GM23248 (cell line): ENCODE data around the gene KNG1. TPM values are rescaled to one million over a fixed set of nuclear protein-coding genes. Genes with fewer than 3 reads are reported as not detected.

Experiments used
- DNase-seq: peaks from one replicate; pipeline ENCODE4 v3.0.0-alpha.2; 2015
- H2AFZ ChIP-seq: fragments of 200-600 bp; sonication (generic); 2 replicates; pipeline ENCODE4 v1.6.1; 2016; ENCODE audit warnings: antibody characterized with exemption
- H3F3A ChIP-seq: fragments of 200-600 bp; sonication (generic); 2 replicates; pipeline ENCODE4 v1.6.1; 2016; ENCODE audit warnings: mild to moderate bottlenecking, antibody characterized with exemption, mixed run types; ENCODE audit not compliant: insufficient read depth
- H3K27ac ChIP-seq: fragments of 200-600 bp; sonication (generic); 2 replicates; pipeline ENCODE4 v1.5.1; 2016; ENCODE audit warnings: mild to moderate bottlenecking
- H3K27me3 ChIP-seq: fragments of 200-600 bp; sonication (generic); replicated peaks from 2 replicates; pipeline ENCODE4 v1.6.1; 2016; ENCODE audit warnings: mild to moderate bottlenecking; ENCODE audit not compliant: insufficient read depth
- H3K36me3 ChIP-seq: fragments of 200-600 bp; sonication (generic); 2 replicates; pipeline ENCODE4 v1.6.1; 2016; ENCODE audit warnings: low read depth, mild to moderate bottlenecking
- H3K4me1 ChIP-seq: fragments of 200-600 bp; sonication (generic); 2 replicates; pipeline ENCODE4 v1.6.1; 2016; ENCODE audit warnings: mild to moderate bottlenecking; ENCODE audit not compliant: insufficient read depth
- H3K4me2 ChIP-seq: fragments of 200-600 bp; sonication (generic); one replicate; pipeline ENCODE4 v1.6.1; 2016; ENCODE audit warnings: mild to moderate bottlenecking; ENCODE audit not compliant: unreplicated experiment
- H3K4me3 ChIP-seq: fragments of 200-600 bp; sonication (generic); 2 replicates; pipeline ENCODE4 v1.5.1; 2016; ENCODE audit warnings: mild to moderate bottlenecking
- H3K79me2 ChIP-seq: fragments of 200-600 bp; sonication (generic); 2 replicates; pipeline ENCODE4 v1.6.1; 2016; ENCODE audit warnings: mild to moderate bottlenecking; ENCODE audit not compliant: insufficient read depth
- H3K9ac ChIP-seq: fragments of 200-600 bp; sonication (generic); 2 replicates; pipeline ENCODE4 v1.6.1; 2016; ENCODE audit warnings: mild to moderate bottlenecking
- H3K9me2 ChIP-seq: fragments of 200-600 bp; sonication (generic); 2 replicates; pipeline ENCODE4 v1.6.1; 2016; ENCODE audit warnings: mixed run types, mild to moderate bottlenecking, moderate library complexity; ENCODE audit not compliant: insufficient read depth
- H3K9me3 ChIP-seq: fragments of 200-600 bp; sonication (generic); one replicate; pipeline ENCODE4 v1.6.1; 2017; ENCODE audit warnings: low read depth
- H4K20me1 ChIP-seq: fragments of 200-600 bp; sonication (generic); 2 replicates; pipeline ENCODE4 v1.6.0; 2016; ENCODE audit not compliant: insufficient read depth
- EZH2 ChIP-seq: fragments of 200-600 bp; sonication (generic); IDR thresholded peaks from 2 replicates; pipeline ENCODE4 v1.6.1; 2018; ENCODE audit warnings: antibody characterized with exemption, mild to moderate bottlenecking; ENCODE audit not compliant: insufficient read depth, poor library complexity, severe bottlenecking
- EZH2phosphoT487 ChIP-seq: fragments of 200-600 bp; sonication (generic); IDR thresholded peaks from 2 replicates; pipeline ENCODE4 v1.6.1; 2018; ENCODE audit warnings: antibody characterized with exemption, moderate library complexity, mild to moderate bottlenecking, low read depth; ENCODE audit not compliant: insufficient read depth
- WGBS, 2 experiments: methylation state at CpG; one replicate each; pipeline ENCODE4 v1.1.6; 2015 to 2017; ENCODE audit warnings: low lambda C conversion rate in 2 of 2, low coverage in 1 of 2; ENCODE audit errors: missing lambda C conversion rate in 2 of 2; 5-methylcytosine and 5-hydroxymethylcytosine counted together
- in situ Hi-C: fragments of 300-500 bp; cut with MboI; formaldehyde crosslinking; loops from 2 replicates; pipeline ENCODE4 v1.15.0; 2020
- polyA plus RNA-seq: library from polyadenylated mRNA; unstranded; fragments of >200 nt; fragmentation: Nextera tagmentation; extraction: Ambion mirVana; gene quantifications from 2 replicates; pipeline ENCODE4 v1.2.1, GENCODE V29; 2016
- total RNA-seq: library from RNA; depleted of rRNA; stranded (reverse); fragments of >200 nt; shearing (Covaris generic); gene quantifications from 2 replicates; pipeline ENCODE4 v1.2.3, GENCODE V29; 2014

The KNG1 gene
- total and polyA plus RNA-seq, 2 experiments from 2014 or later, result not detected

DNA sequence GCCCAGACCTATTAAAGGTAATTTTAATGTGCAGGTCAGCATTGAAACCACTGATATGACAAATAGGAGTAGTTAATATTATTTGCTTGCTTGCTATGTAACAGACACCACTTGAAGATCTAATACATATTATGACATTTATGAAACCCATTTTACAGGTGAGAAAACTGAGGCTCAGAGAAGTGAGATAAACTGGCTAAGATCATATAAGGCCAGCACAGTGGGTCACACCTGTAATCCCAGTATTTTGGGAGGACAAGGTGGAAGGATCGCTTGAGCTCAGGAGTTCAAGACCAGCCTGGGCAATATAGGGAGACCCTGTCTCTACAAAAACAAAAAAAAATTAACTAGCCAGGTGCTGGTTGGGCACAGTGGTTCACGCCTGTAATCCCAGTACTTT, 33.2 kb downstream of the KNG1 start:
- H3K4me1 ChIP-seq, result peaks cover 19% of the 10 kb centered on the region; the same call in 1 of the 2 replicates
- peaks cover 9% of the 10 kb centered on the region; the same call in 1 of the 2 replicates for H3F3A ChIP-seq
- no peak for DNase-seq
- H3K27ac ChIP-seq, result no peak overlapping the region
- TF ChIP-seq EZH2phosphoT487, result no peak
- no peak for TF ChIP-seq EZH2
- 97% methylated on average over 2 of the region's 2 CpGs for WGBS, 2 experiments
- no peaks in the 10 kb centered on the region for H3K9me3 ChIP-seq
- no peaks in the 10 kb centered on the region for H4K20me1 ChIP-seq
- no peaks in the 10 kb centered on the region for H3K27me3 ChIP-seq
- H2AFZ ChIP-seq, result no peak overlapping the region
- H3K4me2 ChIP-seq, result no peak overlapping the region
- no peaks in the 10 kb centered on the region for H3K79me2 ChIP-seq
- in situ Hi-C loops, result no loop called here
- no peaks in the 10 kb centered on the region for H3K36me3 ChIP-seq
- H3K9ac ChIP-seq, result no peak overlapping the region
- H3K4me3 ChIP-seq, result no peak overlapping the region
- H3K9me2 ChIP-seq, result no peaks in the 10 kb centered on the region

DNA sequence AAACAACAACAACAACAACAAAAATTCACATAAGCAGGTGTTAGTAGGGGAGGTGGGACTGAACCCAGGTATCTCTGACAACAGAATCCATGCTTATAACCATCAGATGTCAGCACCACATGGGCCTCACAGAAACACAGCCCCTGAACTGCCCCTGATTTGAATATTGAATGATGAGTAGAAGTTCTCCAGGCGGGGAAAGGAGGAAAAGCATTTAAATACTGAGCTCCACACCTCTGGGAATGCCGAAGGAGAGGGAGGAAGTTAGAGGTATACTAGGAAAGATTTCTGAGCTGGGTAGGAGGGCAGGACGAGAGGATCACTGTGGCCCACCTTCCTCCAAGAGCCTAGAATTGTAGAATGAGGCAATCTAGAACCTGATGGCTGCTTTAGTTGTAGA, 34.3 kb downstream of the KNG1 start:
- 86 to 94% methylated on average over 3 of the region's 3 CpGs for WGBS, 2 experiments
- TF ChIP-seq EZH2 (no peak), EZH2phosphoT487 (no peak)
- in situ Hi-C loops, result no loop called here
- no peak for DNase-seq
- no peaks in the 10 kb centered on the region for H4K20me1 ChIP-seq
- no peak overlapping the region for H3K27ac ChIP-seq
- H3K79me2 ChIP-seq, result no peaks in the 10 kb centered on the region
- H3K9me2 ChIP-seq, result no peaks in the 10 kb centered on the region
- no peak overlapping the region for H3K4me3 ChIP-seq
- H3K9ac ChIP-seq, result no peak overlapping the region
- peaks cover 11% of the 10 kb centered on the region; the same call in 1 of the 2 replicates for H3K4me1 ChIP-seq
- no peaks in the 10 kb centered on the region for H3K9me3 ChIP-seq
- H2AFZ ChIP-seq, result no peak overlapping the region
- H3F3A ChIP-seq, result peaks cover 9% of the 10 kb centered on the region; the same call in 1 of the 2 replicates
- H3K36me3 ChIP-seq, result no peaks in the 10 kb centered on the region
- H3K27me3 ChIP-seq, result no peaks in the 10 kb centered on the region
- no peak overlapping the region for H3K4me2 ChIP-seq

DNA sequence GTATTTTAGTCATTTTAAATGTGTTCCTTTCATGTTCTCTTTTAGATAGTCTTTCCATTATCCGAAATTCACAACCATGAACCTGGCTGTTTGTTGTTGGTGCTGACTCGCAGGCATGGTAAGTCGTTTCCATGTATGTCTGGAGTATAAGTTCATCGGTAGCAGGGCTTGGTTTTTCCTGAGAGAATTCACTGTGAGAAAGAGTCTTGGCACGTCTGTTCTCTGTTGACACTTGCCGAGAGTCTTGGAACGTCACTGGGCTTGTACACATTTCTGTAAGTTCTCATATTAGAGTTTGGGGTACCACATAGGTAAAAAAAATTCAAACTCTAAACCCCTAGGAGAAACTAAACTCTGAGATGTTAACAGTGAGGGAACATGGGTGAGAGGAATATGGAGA, 36.8 kb downstream of the KNG1 start:
- in situ Hi-C loops, result no loop called here
- H3K9me2 ChIP-seq, result no peaks in the 10 kb centered on the region
- H4K20me1 ChIP-seq, result no peaks in the 10 kb centered on the region
- H3K79me2 ChIP-seq, result no peaks in the 10 kb centered on the region
- no peak overlapping the region for H3K4me2 ChIP-seq
- TF ChIP-seq EZH2 (no peak), EZH2phosphoT487 (no peak)
- H3K27me3 ChIP-seq, result no peaks in the 10 kb centered on the region
- no peak overlapping the region for H3K27ac ChIP-seq
- H3K9ac ChIP-seq, result no peak overlapping the region
- DNase-seq, result no peak
- H3F3A ChIP-seq, result peaks cover 9% of the 10 kb centered on the region; the same call in 1 of the 2 replicates
- WGBS, 2 experiments, result 88 to 89% methylated on average over 7 of the region's 7 CpGs
- H3K4me3 ChIP-seq, result no peak overlapping the region
- no peaks in the 10 kb centered on the region for H3K36me3 ChIP-seq
- H2AFZ ChIP-seq, result no peak overlapping the region
- H3K4me1 ChIP-seq, result peaks cover 11% of the 10 kb centered on the region; the same call in 1 of the 2 replicates
- no peaks in the 10 kb centered on the region for H3K9me3 ChIP-seq

DNA sequence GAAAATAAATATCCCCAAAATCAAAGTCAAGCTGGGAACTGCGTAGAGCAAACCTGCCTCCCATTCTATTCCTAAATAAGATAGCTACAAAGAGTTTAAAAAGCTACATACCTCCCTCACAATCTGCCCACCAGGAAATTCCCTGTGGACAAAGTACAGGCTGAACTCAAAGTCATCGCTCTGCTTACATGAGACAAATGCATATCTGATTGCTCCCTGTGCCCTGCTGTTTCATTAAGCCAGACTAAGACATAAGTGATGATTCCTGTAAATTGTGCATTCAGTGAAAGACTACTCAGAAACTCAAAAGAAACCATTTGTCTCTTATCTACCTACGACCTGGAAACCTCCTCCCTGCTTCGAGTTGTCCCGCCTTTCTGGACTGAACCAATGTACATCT, 37.7 kb downstream of the KNG1 start:
- Histone ChIP-seq H4K20me1 (no peaks in the 10 kb centered on the region), H3K4me2 (no peak overlapping the region), H3K27ac (no peak overlapping the region), H3K4me3 (no peak overlapping the region), H3K4me1 (peaks cover 11% of the 10 kb centered on the region; the same call in 1 of the 2 replicates), H2AFZ (no peak overlapping the region), H3K79me2 (no peaks in the 10 kb centered on the region), H3K27me3 (no peaks in the 10 kb centered on the region), H3K36me3 (no peaks in the 10 kb centered on the region), H3F3A (peaks cover 9% of the 10 kb centered on the region; the same call in 1 of the 2 replicates), H3K9me3 (no peaks in the 10 kb centered on the region), H3K9me2 (no peaks in the 10 kb centered on the region), H3K9ac (no peak overlapping the region)
- in situ Hi-C loops, result no loop called here
- TF ChIP-seq EZH2 (no peak), EZH2phosphoT487 (no peak)
- no peak for DNase-seq
- WGBS, 2 experiments, result 86% methylated on average over 5 of the region's 5 CpGs

GRCh38 chr3:186757214-186757613, 40.1 kb downstream of the KNG1 start:
- H3K36me3 ChIP-seq, result no peaks in the 10 kb centered on the region
- no peaks in the 10 kb centered on the region for H3K9me3 ChIP-seq
- peaks cover 9% of the 10 kb centered on the region; the same call in 1 of the 2 replicates for H3F3A ChIP-seq
- H3K4me3 ChIP-seq, result no peak overlapping the region
- peaks cover 11% of the 10 kb centered on the region; the same call in 1 of the 2 replicates for H3K4me1 ChIP-seq
- in situ Hi-C loops, result no loop called here
- no peak overlapping the region for H3K27ac ChIP-seq
- H3K9me2 ChIP-seq, result no peaks in the 10 kb centered on the region
- no peaks in the 10 kb centered on the region for H4K20me1 ChIP-seq
- DNase-seq, result no peak
- H3K9ac ChIP-seq, result no peak overlapping the region
- WGBS, 2 experiments, result 90 to 95% methylated on average over 8 of the region's 8 CpGs
- no peak overlapping the region for H3K4me2 ChIP-seq
- H3K79me2 ChIP-seq, result no peaks in the 10 kb centered on the region
- no peak overlapping the region for H2AFZ ChIP-seq
- TF ChIP-seq EZH2, result no peak
- TF ChIP-seq EZH2phosphoT487, result no peak
- no peaks in the 10 kb centered on the region for H3K27me3 ChIP-seq
